Peyer's patch (tissue), 4 donors: ENCODE data around the gene UNC5A.

ENCODE experiments used
- CTCF ChIP-seq, 6 experiments: fragments of 450-650 bp in 4 of 6; fragments of 200-600 bp in 2 of 6; sonication (generic) in 1 of 6; IDR thresholded peaks; one replicate each; pipeline ENCODE4 v1.5.1; 2017 to 2019; ENCODE audit warnings: antibody characterized with exemption in 6 of 6, mild to moderate bottlenecking in 3 of 6, moderate library complexity in 1 of 6
- POLR2A ChIP-seq, 2 donors: fragments of 450-650 bp; IDR thresholded peaks; one replicate each; pipeline ENCODE4 v1.5.1; 2017; ENCODE audit warnings: antibody characterized with exemption in 2 of 2, mild to moderate bottlenecking in 2 of 2, moderate library complexity in 2 of 2

GRCh38 chr5:176918613-176919012 is 108.3 kb downstream of the UNC5A start:
- no peak for TF ChIP-seq CTCF (IDR thresholded peaks at IDR 0.05)
- TF ChIP-seq POLR2A (IDR thresholded peaks at IDR 0.05) = no peak
